ENCODE measurements around the gene CLIC6. TPM values are rescaled to one million over a fixed set of nuclear protein-coding genes. Genes with fewer than 3 reads are reported as not detected.

The CLIC6 gene
- total RNA-seq, 2 donors from 2014 or later: 3.4 to 7.0 TPM

- TF ChIP-seq POLR2AphosphoS5 (IDR thresholded peaks at IDR 0.05) (no peak), POLR2A (IDR thresholded peaks at IDR 0.05) (no peak), CTCF (IDR thresholded peaks at IDR 0.05) (no peak)
- intact Hi-C loops (cut with DNase I): no loop called here
- DNase-seq (ENCODE audit: low spot score): no peak
- H3K4me3 ChIP-seq: no peak overlapping the region
- 50% methylated on average over 4 of the region's 4 CpGs for WGBS
- no peaks in the 10 kb centered on the region for H3K36me3 ChIP-seq
- no peaks in the 10 kb centered on the region for H3K4me1 ChIP-seq (replicated peaks)
- no peaks in the 10 kb centered on the region for H3K9me3 ChIP-seq
- no peaks in the 10 kb centered on the region for H3K27me3 ChIP-seq (replicated peaks; ENCODE audit: insufficient read depth)
- H3K27ac ChIP-seq: no peak overlapping the region
Measured at GRCh38 chr21:34644825-34645224, 24.0 kb upstream of the CLIC6 start.

- WGBS: 37% methylated on average over 6 of the region's 6 CpGs
- Histone ChIP-seq H3K4me3 (no peak overlapping the region), H3K4me1 (replicated peaks) (no peaks in the 10 kb centered on the region), H3K9me3 (no peaks in the 10 kb centered on the region), H3K36me3 (no peaks in the 10 kb centered on the region), H3K27me3 (replicated peaks; ENCODE audit: insufficient read depth) (no peaks in the 10 kb centered on the region), H3K27ac (no peak overlapping the region)
- TF ChIP-seq CTCF (IDR thresholded peaks at IDR 0.05): no peak
- TF ChIP-seq POLR2A (IDR thresholded peaks at IDR 0.05): no peak
- TF ChIP-seq POLR2AphosphoS5 (IDR thresholded peaks at IDR 0.05): no peak
- no peak for DNase-seq (ENCODE audit: low spot score)
- intact Hi-C loops (cut with DNase I): no loop called here
Measured at GRCh38 chr21:34647555-34647954, 21.2 kb upstream of the CLIC6 start.

GRCh38 chr21:34648739-34649297 lies 20.0 kb upstream of the CLIC6 start:
- Histone ChIP-seq H3K4me1 (replicated peaks) (no peaks in the 10 kb centered on the region), H3K27me3 (replicated peaks; ENCODE audit: insufficient read depth) (no peaks in the 10 kb centered on the region), H3K4me3 (no peak overlapping the region), H3K9me3 (no peaks in the 10 kb centered on the region), H3K27ac (no peak overlapping the region), H3K36me3 (no peaks in the 10 kb centered on the region)
- intact Hi-C loops (cut with DNase I): no loop called here
- TF ChIP-seq POLR2AphosphoS5 (IDR thresholded peaks at IDR 0.05) (no peak), POLR2A (IDR thresholded peaks at IDR 0.05) (no peak), CTCF (IDR thresholded peaks at IDR 0.05) (no peak)
- DNase-seq (ENCODE audit: low spot score): no peak
- WGBS: 58% methylated on average over 6 of the region's 6 CpGs

- H3K27me3 ChIP-seq (replicated peaks; ENCODE audit: insufficient read depth): no peaks in the 10 kb centered on the region
- no peak for DNase-seq (ENCODE audit: low spot score)
- H3K4me1 ChIP-seq (replicated peaks): no peaks in the 10 kb centered on the region
- intact Hi-C loops (cut with DNase I): no loop called here
- H3K36me3 ChIP-seq: no peaks in the 10 kb centered on the region
- H3K9me3 ChIP-seq: no peaks in the 10 kb centered on the region
- TF ChIP-seq CTCF (IDR thresholded peaks at IDR 0.05) (no peak), POLR2AphosphoS5 (IDR thresholded peaks at IDR 0.05) (no peak), POLR2A (IDR thresholded peaks at IDR 0.05) (no peak)
- no peak overlapping the region for H3K4me3 ChIP-seq
- no peak overlapping the region for H3K27ac ChIP-seq
- 83% methylated on average over 3 of the region's 3 CpGs for WGBS
Measured at GRCh38 chr21:34649400-34649799, 19.4 kb upstream of the CLIC6 start.

GRCh38 chr21:34650861-34651431 lies 17.8 kb upstream of the CLIC6 start:
- Histone ChIP-seq H3K9me3 (no peaks in the 10 kb centered on the region), H3K4me3 (no peak overlapping the region), H3K4me1 (replicated peaks) (no peaks in the 10 kb centered on the region), H3K36me3 (no peaks in the 10 kb centered on the region), H3K27ac (no peak overlapping the region), H3K27me3 (replicated peaks; ENCODE audit: insufficient read depth) (no peaks in the 10 kb centered on the region)
- TF ChIP-seq POLR2AphosphoS5 (IDR thresholded peaks at IDR 0.05): no peak
- TF ChIP-seq CTCF (IDR thresholded peaks at IDR 0.05): no peak
- no peak for TF ChIP-seq POLR2A (IDR thresholded peaks at IDR 0.05)
- intact Hi-C loops (cut with DNase I): no loop called here
- 10% methylated on average over 1 of the region's 1 CpG for WGBS
- no peak for DNase-seq (ENCODE audit: low spot score)

All from prostate gland (tissue), 2 donors.